Endodermal cell (in vitro differentiated cells): ENCODE results near the gene TBX5. TPM values are rescaled to one million over a fixed set of nuclear protein-coding genes. Genes with fewer than 3 reads are reported as not detected.

Experiments
- DNase-seq: peaks from one replicate; pipeline ENCODE4 v3.0.0-alpha.2; 2017
- H3K27ac ChIP-seq: 2 replicates; pipeline ENCODE4 v1.5.1; 2013; ENCODE audit warnings: mild to moderate bottlenecking, low read depth, low read length, moderate library complexity
- H3K27me3 ChIP-seq: 2 replicates; pipeline ENCODE4 v1.6.1; 2013; ENCODE audit warnings: mild to moderate bottlenecking, low read length, moderate library complexity; ENCODE audit not compliant: insufficient read depth, control insufficient read depth, poor library complexity, severe bottlenecking
- H3K36me3 ChIP-seq: 2 replicates; pipeline ENCODE4 v1.7.0; 2013; ENCODE audit warnings: mild to moderate bottlenecking, low read length, moderate library complexity; ENCODE audit not compliant: control insufficient read depth, insufficient read depth
- H3K4me1 ChIP-seq: one replicate; pipeline ENCODE4 v1.7.0; 2013; ENCODE audit warnings: low read length; ENCODE audit not compliant: control insufficient read depth, insufficient read depth
- H3K4me3 ChIP-seq: 2 replicates; pipeline ENCODE4 v1.5.1; 2013; ENCODE audit warnings: mild to moderate bottlenecking, low read length, moderate library complexity
- H3K9ac ChIP-seq: 2 replicates; pipeline ENCODE4 v1.6.1; 2013; ENCODE audit warnings: mild to moderate bottlenecking, low read length, moderate library complexity; ENCODE audit not compliant: poor library complexity, severe bottlenecking; ENCODE audit errors: extremely low read depth
- H3K9me3 ChIP-seq: 2 replicates; pipeline ENCODE4 v1.6.1; 2013; ENCODE audit warnings: mild to moderate bottlenecking, low read length, moderate library complexity; ENCODE audit not compliant: control insufficient read depth
- H3K27ac Mint-ChIP-seq: 2 replicates; pipeline ENCODE4 v1.8.0; 2020; ENCODE audit warnings: mixed read lengths
- H3K27me3 Mint-ChIP-seq: 2 replicates; pipeline ENCODE4 v1.8.0; 2021; ENCODE audit warnings: mild to moderate bottlenecking, mixed read lengths; ENCODE audit not compliant: insufficient read depth
- H3K36me3 Mint-ChIP-seq: 2 replicates; pipeline ENCODE4 v1.8.0; 2020; ENCODE audit warnings: low read depth, mixed read lengths
- H3K4me1 Mint-ChIP-seq: 2 replicates; pipeline ENCODE4 v1.8.0; 2020; ENCODE audit warnings: mixed read lengths
- H3K4me3 Mint-ChIP-seq: 2 replicates; pipeline ENCODE4 v1.8.0; 2020; ENCODE audit warnings: mild to moderate bottlenecking, moderate library complexity, mixed read lengths
- H3K9me3 Mint-ChIP-seq: 2 replicates; pipeline ENCODE4 v1.8.0; 2020; ENCODE audit warnings: mild to moderate bottlenecking, mixed read lengths
- WGBS, 2 experiments: methylation state at CpG; one replicate each; pipeline versions ENCODE4 v1.1.5 to v1.1.7; 2013; ENCODE audit warnings: missing lambda C conversion rate in 2 of 2, mixed read lengths in 1 of 2; ENCODE audit not compliant: insufficient coverage in 1 of 2, insufficient read length in 1 of 2; 5-methylcytosine and 5-hydroxymethylcytosine counted together
- total RNA-seq, 2 donors: library from RNA; stranded (reverse); fragmentation: NEBNext Ultra II Directional in 1 of 2; extraction: Animal tissue kit (Norgen Biotek cat#: 25700) in 1 of 2; gene quantifications; 2 replicates in 1 of 2; 3 replicates in 1 of 2; pipeline ENCODE4 v1.2.1, GENCODE V29; 2021
- TF ChIP-seq, protein P1 (sequence below): fragments of 200-600 bp; sonication (generic); conservative IDR thresholded peaks from 2 replicates; pipeline ENCODE4 v1.5.0; 2021; ENCODE audit warnings: antibody characterized with exemption, mild to moderate bottlenecking

TBX5 gene
- total RNA-seq, 2 donors from 2014 or later, result not detected

DNA sequence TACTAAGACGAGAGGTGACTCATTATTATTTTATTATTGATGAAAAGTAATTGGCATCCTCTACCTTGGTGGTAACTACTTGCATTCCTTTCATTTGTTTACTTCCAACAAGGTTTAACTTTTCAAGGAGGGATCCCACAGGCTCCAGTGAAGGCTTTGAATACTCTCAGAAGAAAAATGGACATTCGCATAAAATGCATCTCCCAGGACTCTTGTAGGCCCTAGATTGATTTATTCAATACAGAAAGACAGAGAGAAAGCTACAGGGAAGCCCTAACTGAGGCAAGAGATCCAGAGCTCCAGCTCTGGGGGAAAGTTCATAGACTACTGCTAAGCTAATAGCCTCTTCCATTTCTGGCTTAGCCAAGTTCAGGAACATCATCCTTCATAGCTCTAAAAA is 87.0 kb downstream of the TBX5 start:
- no peak overlapping the region for H3K4me3 ChIP-seq
- H3K4me1 ChIP-seq, result no peaks in the 10 kb centered on the region
- H3K36me3 Mint-ChIP-seq, result no peaks in the 10 kb centered on the region
- H3K9ac ChIP-seq, result no peak overlapping the region
- TF ChIP-seq, protein P1, sequence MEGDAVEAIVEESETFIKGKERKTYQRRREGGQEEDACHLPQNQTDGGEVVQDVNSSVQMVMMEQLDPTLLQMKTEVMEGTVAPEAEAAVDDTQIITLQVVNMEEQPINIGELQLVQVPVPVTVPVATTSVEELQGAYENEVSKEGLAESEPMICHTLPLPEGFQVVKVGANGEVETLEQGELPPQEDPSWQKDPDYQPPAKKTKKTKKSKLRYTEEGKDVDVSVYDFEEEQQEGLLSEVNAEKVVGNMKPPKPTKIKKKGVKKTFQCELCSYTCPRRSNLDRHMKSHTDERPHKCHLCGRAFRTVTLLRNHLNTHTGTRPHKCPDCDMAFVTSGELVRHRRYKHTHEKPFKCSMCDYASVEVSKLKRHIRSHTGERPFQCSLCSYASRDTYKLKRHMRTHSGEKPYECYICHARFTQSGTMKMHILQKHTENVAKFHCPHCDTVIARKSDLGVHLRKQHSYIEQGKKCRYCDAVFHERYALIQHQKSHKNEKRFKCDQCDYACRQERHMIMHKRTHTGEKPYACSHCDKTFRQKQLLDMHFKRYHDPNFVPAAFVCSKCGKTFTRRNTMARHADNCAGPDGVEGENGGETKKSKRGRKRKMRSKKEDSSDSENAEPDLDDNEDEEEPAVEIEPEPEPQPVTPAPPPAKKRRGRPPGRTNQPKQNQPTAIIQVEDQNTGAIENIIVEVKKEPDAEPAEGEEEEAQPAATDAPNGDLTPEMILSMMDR, result no peak
- DNase-seq, result no peak
- 87 to 100% methylated on average over 1 to 2 of the region's 2 CpGs for WGBS, 2 experiments
- H3K27me3 ChIP-seq, result no peaks in the 10 kb centered on the region
- H3K4me3 Mint-ChIP-seq, result no peak overlapping the region
- H3K9me3 ChIP-seq, result no peaks in the 10 kb centered on the region
- peaks cover 2% of the 10 kb centered on the region for H3K27me3 Mint-ChIP-seq
- no peaks in the 10 kb centered on the region for H3K4me1 Mint-ChIP-seq
- H3K9me3 Mint-ChIP-seq, result no peaks in the 10 kb centered on the region
- no peak overlapping the region for H3K27ac ChIP-seq
- H3K27ac Mint-ChIP-seq, result no peak overlapping the region
- H3K36me3 ChIP-seq, result no peaks in the 10 kb centered on the region

DNA sequence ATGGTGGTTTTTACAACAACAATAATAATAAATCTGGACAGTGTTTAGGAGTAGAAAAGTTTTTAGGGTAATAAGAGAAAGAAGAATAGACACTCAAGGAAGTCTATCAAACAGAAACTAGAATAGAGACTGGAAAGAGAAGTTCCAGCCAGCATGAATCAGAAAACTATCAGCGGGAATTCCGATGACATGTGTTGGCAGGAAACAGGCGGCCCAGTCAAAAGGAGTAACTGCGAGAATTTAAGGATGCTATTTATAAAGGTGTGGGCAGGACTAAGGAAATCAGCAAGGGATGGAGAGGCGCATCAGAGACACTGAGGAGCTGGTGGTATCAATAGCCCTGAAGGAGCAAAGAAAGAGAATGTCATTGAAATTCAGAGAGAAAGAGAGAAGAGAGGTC is 89.9 kb downstream of the TBX5 start:
- Histone ChIP-seq H3K27ac (no peak overlapping the region), H3K4me3 (no peak overlapping the region), H3K9ac (no peak overlapping the region), H3K36me3 (no peaks in the 10 kb centered on the region), H3K4me1 (no peaks in the 10 kb centered on the region), H3K9me3 (no peaks in the 10 kb centered on the region), H3K27me3 (no peaks in the 10 kb centered on the region)
- Mint-ChIP-seq H3K9me3 (no peaks in the 10 kb centered on the region), H3K4me1 (no peaks in the 10 kb centered on the region), H3K36me3 (no peaks in the 10 kb centered on the region), H3K4me3 (no peak overlapping the region), H3K27ac (no peak overlapping the region), H3K27me3 (no peaks in the 10 kb centered on the region)
- no peak for DNase-seq
- TF ChIP-seq, protein P1, result no peak
- 70 to 82% methylated on average over 5 of the region's 5 CpGs for WGBS, 2 experiments

DNA sequence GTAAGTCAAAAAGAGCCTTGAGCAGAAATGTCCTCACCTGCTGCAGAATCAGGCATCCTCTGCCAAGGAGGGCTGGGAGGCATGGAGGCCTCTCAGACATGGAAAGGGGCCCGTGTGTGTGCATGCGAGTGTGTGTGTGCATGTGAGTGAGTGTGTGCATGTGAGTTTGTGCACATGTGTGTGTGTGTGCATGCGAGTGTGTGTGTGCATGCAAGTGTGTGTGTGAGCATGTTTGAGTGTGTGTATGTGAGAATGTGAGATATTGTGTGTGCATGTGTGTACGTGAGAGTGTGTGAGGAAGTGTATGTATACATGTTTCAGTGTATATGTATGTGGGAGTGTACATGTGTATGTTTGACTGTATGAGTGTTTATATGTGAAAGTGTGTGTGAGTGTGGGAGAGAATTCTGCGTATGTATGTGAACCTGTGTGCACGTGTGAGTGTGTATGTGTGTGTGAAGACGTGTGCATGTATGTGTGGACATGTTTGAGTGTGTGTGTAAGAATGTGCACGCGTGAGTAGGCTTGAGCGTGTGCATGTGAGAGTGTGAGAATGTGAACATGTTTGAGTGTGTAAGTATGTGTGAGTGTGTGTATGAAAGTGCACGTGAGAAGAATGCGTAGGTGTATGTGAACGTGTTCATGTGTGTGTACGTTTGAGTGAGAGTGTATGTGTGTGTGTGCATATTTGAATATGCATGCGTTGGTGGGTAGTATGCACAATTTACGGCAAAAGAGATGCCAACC is 90.8 kb downstream of the TBX5 start:
- no peak for DNase-seq
- H3K27ac ChIP-seq, result no peak overlapping the region
- Mint-ChIP-seq H3K4me3 (no peak overlapping the region), H3K27me3 (no peaks in the 10 kb centered on the region), H3K27ac (no peak overlapping the region), H3K9me3 (no peaks in the 10 kb centered on the region), H3K4me1 (no peaks in the 10 kb centered on the region), H3K36me3 (no peaks in the 10 kb centered on the region)
- WGBS, 2 experiments, result 85 to 91% methylated on average over 15 to 16 of the region's 16 CpGs
- TF ChIP-seq, protein P1, result no peak
- no peaks in the 10 kb centered on the region for H3K9me3 ChIP-seq
- H3K4me3 ChIP-seq, result no peak overlapping the region
- no peaks in the 10 kb centered on the region for H3K4me1 ChIP-seq
- no peaks in the 10 kb centered on the region for H3K36me3 ChIP-seq
- no peaks in the 10 kb centered on the region for H3K27me3 ChIP-seq
- H3K9ac ChIP-seq, result no peak overlapping the region
